DND-41 (cell line): Measurements from ENCODE around the gene MIPOL1.

Source experiments
- ATAC-seq: fragments of 200-7000 bp; cut with Tn5 transposase; 3 replicates; pipeline ENCODE4 v1.9.1; 2021; ENCODE audit warnings: low read depth; ENCODE audit not compliant: insufficient read depth
- DNase-seq: peaks from one replicate; pipeline ENCODE4 v3.0.0-alpha.2; 2020
- H2AFZ ChIP-seq: 2 replicates; pipeline ENCODE4 v1.6.0; 2012; ENCODE audit warnings: low read depth, low read length
- H3K27ac ChIP-seq: 2 replicates; pipeline ENCODE4 v1.5.1; 2012; ENCODE audit warnings: low read length, inconsistent platforms
- H3K27me3 ChIP-seq: fragments of 200-600 bp; sonication (generic); 2 replicates; pipeline ENCODE4 v1.6.0; 2012; ENCODE audit warnings: low read length, mild to moderate bottlenecking, inconsistent platforms; ENCODE audit not compliant: insufficient read depth, poor library complexity
- H3K36me3 ChIP-seq: 2 replicates; pipeline ENCODE4 v1.5.1; 2012; ENCODE audit warnings: low read length, inconsistent platforms; ENCODE audit not compliant: insufficient read depth
- H3K4me1 ChIP-seq: 2 replicates; pipeline ENCODE4 v1.5.1; 2012; ENCODE audit warnings: mild to moderate bottlenecking, low read length; ENCODE audit not compliant: insufficient read depth
- H3K4me2 ChIP-seq: 2 replicates; pipeline ENCODE4 v1.6.0; 2012; ENCODE audit warnings: mild to moderate bottlenecking, moderate library complexity, low read length, inconsistent platforms; ENCODE audit not compliant: insufficient read depth
- H3K4me3 ChIP-seq, 2 experiments: fragments of 200-600 bp in 1 of 2; shearing (Covaris generic) in 1 of 2; 2 replicates each; pipeline ENCODE4 v1.5.1; 2012 to 2016; ENCODE audit warnings: inconsistent platforms in 2 of 2, low read length in 2 of 2, mild to moderate bottlenecking in 2 of 2, low read depth in 1 of 2, moderate library complexity in 1 of 2
- H3K79me2 ChIP-seq: 2 replicates; pipeline ENCODE4 v1.6.0; 2012; ENCODE audit warnings: low read length, inconsistent platforms; ENCODE audit not compliant: insufficient read depth
- H3K9ac ChIP-seq: 2 replicates; pipeline ENCODE4 v1.6.0; 2012; ENCODE audit warnings: low read depth, mild to moderate bottlenecking, inconsistent platforms, low read length, moderate library complexity
- H3K9me3 ChIP-seq: 2 replicates; pipeline ENCODE4 v1.5.1; 2012; ENCODE audit warnings: low read length, moderate library complexity, mild to moderate bottlenecking, inconsistent platforms; ENCODE audit not compliant: insufficient read depth, severe bottlenecking
- H4K20me1 ChIP-seq: 2 replicates; pipeline ENCODE4 v1.6.0; 2012; ENCODE audit warnings: low read length; ENCODE audit not compliant: insufficient read depth
- EZH2 ChIP-seq: IDR thresholded peaks from 3 replicates; pipeline ENCODE4 v1.6.1; 2012; ENCODE audit warnings: borderline replicate concordance, low read depth, mild to moderate bottlenecking, moderate library complexity, low read length, inconsistent platforms; ENCODE audit not compliant: severe bottlenecking
- TF ChIP-seq, protein P1 (sequence below): IDR thresholded peaks from 2 replicates; pipeline ENCODE4 v1.5.1; 2012; ENCODE audit warnings: borderline replicate concordance, low read length, moderate library complexity, mild to moderate bottlenecking; ENCODE audit not compliant: poor library complexity, severe bottlenecking; ENCODE audit errors: extremely low read depth

MIPOL1 gene

DNA sequence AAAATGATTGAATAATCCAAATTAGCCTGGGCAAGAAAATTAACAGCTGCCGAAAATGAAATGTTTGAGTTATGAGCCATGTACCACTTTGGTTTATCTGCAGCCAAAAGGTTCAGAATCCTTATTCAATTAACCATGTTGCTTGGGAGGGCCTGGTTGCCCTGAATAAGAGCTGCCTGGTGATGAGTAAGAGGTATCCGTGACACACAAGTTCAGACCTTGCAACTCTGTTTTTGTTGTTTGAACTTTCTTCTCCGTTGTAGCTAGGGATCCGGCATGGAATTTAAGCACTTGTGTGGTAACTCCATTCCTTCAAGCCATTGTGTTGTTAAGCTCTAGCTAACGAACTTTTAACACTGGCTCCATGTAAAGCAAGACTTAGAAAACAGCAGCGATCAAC is 361.6 kb downstream of the MIPOL1 start:
- Histone ChIP-seq H3K27me3 (no peaks in the 10 kb centered on the region), H3K9ac (no peak overlapping the region), H3K9me3 (no peaks in the 10 kb centered on the region), H3K4me1 (no peaks in the 10 kb centered on the region), H4K20me1 (no peaks in the 10 kb centered on the region), H3K27ac (no peak overlapping the region), H2AFZ (no peak overlapping the region), H3K4me2 (no peak overlapping the region), H3K36me3 (no peaks in the 10 kb centered on the region), H3K79me2 (no peaks in the 10 kb centered on the region), H3K4me3 (no peak overlapping the region)
- no peak for DNase-seq
- ATAC-seq: no peak
- no peak for TF ChIP-seq EZH2
- TF ChIP-seq, protein P1, sequence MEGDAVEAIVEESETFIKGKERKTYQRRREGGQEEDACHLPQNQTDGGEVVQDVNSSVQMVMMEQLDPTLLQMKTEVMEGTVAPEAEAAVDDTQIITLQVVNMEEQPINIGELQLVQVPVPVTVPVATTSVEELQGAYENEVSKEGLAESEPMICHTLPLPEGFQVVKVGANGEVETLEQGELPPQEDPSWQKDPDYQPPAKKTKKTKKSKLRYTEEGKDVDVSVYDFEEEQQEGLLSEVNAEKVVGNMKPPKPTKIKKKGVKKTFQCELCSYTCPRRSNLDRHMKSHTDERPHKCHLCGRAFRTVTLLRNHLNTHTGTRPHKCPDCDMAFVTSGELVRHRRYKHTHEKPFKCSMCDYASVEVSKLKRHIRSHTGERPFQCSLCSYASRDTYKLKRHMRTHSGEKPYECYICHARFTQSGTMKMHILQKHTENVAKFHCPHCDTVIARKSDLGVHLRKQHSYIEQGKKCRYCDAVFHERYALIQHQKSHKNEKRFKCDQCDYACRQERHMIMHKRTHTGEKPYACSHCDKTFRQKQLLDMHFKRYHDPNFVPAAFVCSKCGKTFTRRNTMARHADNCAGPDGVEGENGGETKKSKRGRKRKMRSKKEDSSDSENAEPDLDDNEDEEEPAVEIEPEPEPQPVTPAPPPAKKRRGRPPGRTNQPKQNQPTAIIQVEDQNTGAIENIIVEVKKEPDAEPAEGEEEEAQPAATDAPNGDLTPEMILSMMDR: no peak

DNA sequence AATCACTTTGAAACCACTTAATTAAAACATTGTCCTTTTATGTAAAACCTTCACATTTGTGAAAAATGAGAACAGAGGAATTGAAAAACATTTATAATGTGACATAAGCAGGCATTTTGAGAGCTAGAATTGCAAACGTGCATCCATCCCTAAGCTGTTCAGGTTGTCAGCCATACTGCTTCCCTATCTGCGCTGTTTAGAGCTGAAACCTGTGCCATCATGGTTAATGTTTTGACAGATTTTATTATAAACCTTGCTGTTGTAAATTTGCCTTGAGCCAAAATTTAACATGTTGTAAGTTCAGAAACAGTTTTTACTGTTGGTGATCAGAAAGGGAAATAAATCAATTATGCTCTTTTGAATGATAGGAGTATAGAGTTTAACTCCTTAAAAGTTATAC is 365.5 kb downstream of the MIPOL1 start:
- no peak overlapping the region for H3K4me2 ChIP-seq
- ATAC-seq (no peak), DNase-seq (no peak)
- H3K36me3 ChIP-seq: no peaks in the 10 kb centered on the region
- H4K20me1 ChIP-seq: no peaks in the 10 kb centered on the region
- no peaks in the 10 kb centered on the region for H3K79me2 ChIP-seq
- no peaks in the 10 kb centered on the region for H3K4me1 ChIP-seq
- H3K9me3 ChIP-seq: no peaks in the 10 kb centered on the region
- H3K4me3 ChIP-seq: no peak overlapping the region
- H3K27ac ChIP-seq: no peak overlapping the region
- H3K9ac ChIP-seq: no peak overlapping the region
- H2AFZ ChIP-seq: no peak overlapping the region
- TF ChIP-seq, protein P1: no peak
- no peak for TF ChIP-seq EZH2
- no peaks in the 10 kb centered on the region for H3K27me3 ChIP-seq

DNA sequence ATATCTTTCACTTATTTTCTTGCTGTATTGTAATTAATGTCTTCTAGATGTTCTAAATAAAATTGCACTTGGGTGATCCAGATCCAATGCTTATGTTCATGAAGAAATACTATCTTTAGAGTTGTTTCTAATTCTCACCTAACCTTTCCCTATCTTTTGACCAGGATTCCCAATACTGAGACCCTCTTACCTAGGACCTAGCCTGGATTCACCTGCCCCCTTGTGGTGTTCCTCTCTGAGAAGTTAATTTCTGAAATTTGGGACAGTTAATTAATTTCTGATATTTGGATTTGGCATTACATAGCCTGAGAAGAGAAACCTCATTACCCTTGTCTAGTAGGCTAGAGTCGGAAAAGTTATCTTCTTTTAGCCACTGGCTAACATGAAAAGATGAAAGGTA is 367.8 kb downstream of the MIPOL1 start:
- Histone ChIP-seq H2AFZ (no peak overlapping the region), H3K9ac (no peak overlapping the region), H3K4me3 (no peak overlapping the region), H3K79me2 (no peaks in the 10 kb centered on the region), H3K4me1 (no peaks in the 10 kb centered on the region), H3K4me2 (no peak overlapping the region), H3K27ac (no peak overlapping the region), H4K20me1 (no peaks in the 10 kb centered on the region), H3K36me3 (no peaks in the 10 kb centered on the region), H3K27me3 (no peaks in the 10 kb centered on the region), H3K9me3 (no peaks in the 10 kb centered on the region)
- ATAC-seq (no peak), DNase-seq (no peak)
- TF ChIP-seq, protein P1: peak; percentile 8
- no peak for TF ChIP-seq EZH2

DNA sequence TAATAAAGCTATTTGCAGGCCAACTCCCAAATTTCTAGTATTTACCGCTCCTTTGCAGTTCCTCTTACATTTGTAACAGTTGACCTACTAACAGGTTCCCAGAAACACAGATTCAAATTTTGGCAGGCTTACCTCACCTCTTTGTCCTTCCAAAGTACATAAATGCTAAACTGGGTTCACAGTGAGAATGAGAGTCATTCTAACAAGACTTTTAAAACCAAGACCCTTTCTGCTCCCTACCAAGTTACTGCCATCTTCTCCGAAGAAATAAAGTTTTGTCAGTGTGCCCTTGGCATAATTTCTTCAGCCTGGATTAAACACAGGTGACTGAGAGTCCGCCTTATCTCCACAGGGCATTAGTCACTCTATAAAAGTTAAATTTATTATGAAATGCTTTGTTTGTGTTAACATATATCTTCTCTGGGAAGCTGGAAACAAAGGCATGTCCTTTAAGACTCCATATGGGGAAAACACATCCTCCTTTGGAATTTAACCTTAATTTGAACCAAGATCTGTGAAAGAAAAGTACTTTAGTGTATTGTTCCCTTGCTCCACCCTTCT is 369.2 kb downstream of the MIPOL1 start:
- Histone ChIP-seq H3K9me3 (no peaks in the 10 kb centered on the region), H3K27me3 (no peaks in the 10 kb centered on the region), H3K9ac (no peak overlapping the region), H4K20me1 (no peaks in the 10 kb centered on the region), H3K4me1 (no peaks in the 10 kb centered on the region), H3K36me3 (no peaks in the 10 kb centered on the region), H2AFZ (no peak overlapping the region), H3K79me2 (no peaks in the 10 kb centered on the region), H3K4me2 (no peak overlapping the region), H3K27ac (no peak overlapping the region), H3K4me3 (no peak overlapping the region)
- DNase-seq: no peak
- TF ChIP-seq, protein P1: no peak
- no peak for TF ChIP-seq EZH2
- no peak for ATAC-seq
